Colonic mucosa (tissue), 4 donors: ENCODE results near the gene ERI3. TPM values are rescaled to one million over a fixed set of nuclear protein-coding genes. Genes with fewer than 3 reads are reported as not detected.
A peak's percentile ranks its signal among the peaks of the same experiment; 100 is the strongest.

ENCODE experiments used
- DNase-seq: peaks from one replicate; pipeline ENCODE4 v3.0.0-alpha.2; 2020
- H3K27ac ChIP-seq: fragments of 200-600 bp; one replicate; pipeline ENCODE4 v1.8.0; 2021
- H3K27me3 ChIP-seq: fragments of 200-600 bp; one replicate; pipeline ENCODE4 v1.8.0; 2021
- H3K36me3 ChIP-seq: fragments of 200-600 bp; one replicate; pipeline ENCODE4 v1.8.0; 2021
- H3K4me1 ChIP-seq: fragments of 200-600 bp; one replicate; pipeline ENCODE4 v1.8.0; 2021; ENCODE audit warnings: mild to moderate bottlenecking
- H3K4me3 ChIP-seq: fragments of 200-600 bp; one replicate; pipeline ENCODE4 v1.8.0; 2021
- H3K9ac ChIP-seq, 2 donors: one replicate each; pipeline ENCODE4 v1.7.0; 2013; ENCODE audit warnings: control low read depth in 2 of 2, low read depth in 2 of 2, low read length in 2 of 2
- H3K9me3 ChIP-seq: fragments of 200-600 bp; one replicate; pipeline ENCODE4 v1.8.0; 2021
- intact Hi-C: fragments of 100-400 bp; cut with DNase I; formaldehyde crosslinking; loops from one replicate; pipeline ENCODE4 v1.14.1; 2022
- total RNA-seq, 2 donors: library from RNA; stranded (reverse); fragmentation: NEBNext Ultra II Directional in 1 of 2; extraction: Animal tissue kit (Norgen Biotek cat#: 25700) in 1 of 2; gene quantifications; one replicate each; pipeline ENCODE4 v1.2.1, GENCODE V29; 2021
- TF ChIP-seq, protein P1 (sequence below): fragments of 200-600 bp; IDR thresholded peaks from one replicate; pipeline ENCODE4 v1.8.0; 2022; ENCODE audit warnings: antibody characterized with exemption, mild to moderate bottlenecking
- donor health status: healthy.
- donor health status: DM: no; HTN: no; CAD: no.
- donor health status: DM: no; HTN: no; CAD: no.

ERI3 gene
- total RNA-seq, 2 donors from 2014 or later, result 29.7 to 58.2 TPM

DNA sequence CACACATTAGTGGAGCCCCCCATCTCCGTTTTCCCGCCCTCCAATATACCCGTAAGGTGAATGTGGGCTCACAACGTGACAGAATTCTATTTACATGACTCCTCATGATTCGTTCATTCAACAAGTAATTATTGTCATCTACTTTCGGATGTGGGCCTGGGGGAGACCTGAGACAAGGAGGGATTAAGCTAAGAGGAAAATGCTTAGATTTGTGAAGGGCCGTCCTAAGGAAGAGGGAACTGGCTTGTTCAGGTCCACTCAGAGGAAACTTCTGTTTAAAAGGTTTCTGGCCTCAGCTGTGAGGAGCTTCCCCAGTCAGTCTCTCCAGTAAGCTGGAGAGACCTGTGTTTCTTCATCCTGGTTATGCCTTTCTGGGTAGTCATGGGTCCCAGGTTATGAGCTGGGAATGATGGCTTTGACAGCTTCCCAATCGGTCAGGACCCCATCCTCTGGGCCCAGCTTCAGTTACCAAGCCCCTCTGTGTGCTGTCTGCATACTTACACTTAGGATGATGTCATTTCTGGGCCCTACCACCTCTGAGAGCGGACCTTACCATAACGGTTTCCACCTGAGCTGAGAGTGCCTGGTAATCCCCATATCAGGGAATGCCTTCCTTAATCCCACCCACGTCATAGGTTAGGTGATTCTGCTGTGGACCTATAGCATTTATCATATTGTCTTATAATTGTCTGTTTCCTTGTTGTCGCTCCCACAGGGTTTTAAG, 687 bp upstream of the ERI3 start:
- Histone ChIP-seq H3K4me1 (peaks cover 13% of the 10 kb centered on the region), H3K9me3 (no peaks in the 10 kb centered on the region), H3K4me3 (peak overlapping the region; percentile 99), H3K27ac (no peak overlapping the region), H3K36me3 (no peaks in the 10 kb centered on the region), H3K9ac (no peak overlapping the region), H3K27me3 (no peaks in the 10 kb centered on the region)
- no peak for DNase-seq
- TF ChIP-seq, protein P1, sequence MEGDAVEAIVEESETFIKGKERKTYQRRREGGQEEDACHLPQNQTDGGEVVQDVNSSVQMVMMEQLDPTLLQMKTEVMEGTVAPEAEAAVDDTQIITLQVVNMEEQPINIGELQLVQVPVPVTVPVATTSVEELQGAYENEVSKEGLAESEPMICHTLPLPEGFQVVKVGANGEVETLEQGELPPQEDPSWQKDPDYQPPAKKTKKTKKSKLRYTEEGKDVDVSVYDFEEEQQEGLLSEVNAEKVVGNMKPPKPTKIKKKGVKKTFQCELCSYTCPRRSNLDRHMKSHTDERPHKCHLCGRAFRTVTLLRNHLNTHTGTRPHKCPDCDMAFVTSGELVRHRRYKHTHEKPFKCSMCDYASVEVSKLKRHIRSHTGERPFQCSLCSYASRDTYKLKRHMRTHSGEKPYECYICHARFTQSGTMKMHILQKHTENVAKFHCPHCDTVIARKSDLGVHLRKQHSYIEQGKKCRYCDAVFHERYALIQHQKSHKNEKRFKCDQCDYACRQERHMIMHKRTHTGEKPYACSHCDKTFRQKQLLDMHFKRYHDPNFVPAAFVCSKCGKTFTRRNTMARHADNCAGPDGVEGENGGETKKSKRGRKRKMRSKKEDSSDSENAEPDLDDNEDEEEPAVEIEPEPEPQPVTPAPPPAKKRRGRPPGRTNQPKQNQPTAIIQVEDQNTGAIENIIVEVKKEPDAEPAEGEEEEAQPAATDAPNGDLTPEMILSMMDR, result no peak
- intact Hi-C loops, result no loop called here

DNA sequence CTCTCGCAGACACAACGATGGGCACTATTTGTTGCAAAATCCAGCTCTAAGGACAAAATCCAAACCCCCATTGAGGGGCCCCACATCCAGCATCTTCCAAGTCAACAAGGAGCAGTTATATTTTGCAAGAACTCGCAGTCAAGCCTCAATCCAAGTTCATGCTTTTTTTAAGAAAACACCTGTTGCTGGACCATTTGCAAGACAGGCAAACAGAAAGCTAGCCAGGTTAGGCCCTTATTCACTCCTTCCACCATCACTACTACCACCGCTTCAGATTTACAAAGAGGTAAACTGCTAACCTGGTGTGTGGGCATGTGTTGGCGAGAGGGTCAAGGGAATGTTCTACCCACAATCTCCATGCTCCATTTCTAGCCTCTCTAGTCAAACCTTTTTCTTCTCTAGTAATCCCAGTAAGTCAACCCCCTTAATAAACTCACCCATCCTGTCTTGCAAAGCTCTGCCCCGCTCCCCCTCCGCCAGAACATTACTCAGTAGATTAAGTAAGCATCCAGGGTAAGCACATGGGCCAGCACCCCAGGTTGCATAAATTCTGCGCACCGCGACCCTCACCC, 703 bp downstream of the ERI3 start:
- peak overlapping the region; percentile 99 for H3K4me3 ChIP-seq
- TF ChIP-seq, protein P1, result no peak
- H3K36me3 ChIP-seq, result no peaks in the 10 kb centered on the region
- DNase-seq, result no peak
- H3K27ac ChIP-seq, result no peak overlapping the region
- peak overlapping the region; percentile 76 to 78 for H3K9ac ChIP-seq
- H3K4me1 ChIP-seq, result peaks cover 13% of the 10 kb centered on the region
- intact Hi-C loops, result no loop called here
- H3K9me3 ChIP-seq, result no peaks in the 10 kb centered on the region
- H3K27me3 ChIP-seq, result no peaks in the 10 kb centered on the region

DNA sequence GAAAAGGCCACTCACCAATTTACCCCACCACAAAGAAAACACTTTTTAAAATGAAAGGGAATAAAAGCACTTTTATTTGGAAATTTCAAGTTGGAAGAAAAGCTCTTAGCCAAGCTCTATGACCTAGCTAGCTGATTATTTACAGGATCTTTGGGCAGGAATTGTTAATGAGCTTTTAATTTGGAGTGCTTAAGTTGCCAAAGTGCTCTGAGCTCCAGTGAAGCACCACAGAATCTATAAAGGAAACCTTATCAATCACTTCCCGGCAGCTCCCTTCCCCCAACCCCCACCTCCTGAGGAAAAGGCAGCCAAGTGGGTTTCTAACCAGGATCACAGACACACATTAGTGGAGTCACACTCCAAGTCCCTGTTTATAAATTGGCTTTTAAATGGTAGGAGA, 1.5 kb downstream of the ERI3 start:
- Histone ChIP-seq H3K4me3 (no peak overlapping the region), H3K36me3 (no peaks in the 10 kb centered on the region)

DNA sequence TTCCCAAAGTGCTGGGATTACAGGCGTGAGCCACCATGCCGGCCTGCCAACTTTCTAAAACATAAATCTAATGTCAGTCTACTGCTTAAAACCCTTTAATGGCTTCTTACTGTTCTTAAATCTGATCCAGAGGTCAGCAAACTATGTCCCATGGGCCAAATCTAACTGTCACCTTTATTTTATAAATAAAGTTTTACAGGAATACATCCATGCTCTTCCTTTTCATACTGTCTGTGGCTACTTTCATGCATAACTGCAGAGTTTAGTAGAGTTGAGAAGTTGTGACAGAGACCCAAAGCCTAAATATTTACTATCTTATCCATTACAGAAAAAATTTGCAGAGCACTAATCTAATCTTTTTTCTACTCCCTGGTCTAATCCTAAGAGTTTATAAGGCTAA, 3.8 kb downstream of the ERI3 start:
- DNase-seq, result no peak
- intact Hi-C loops, result no loop called here
- Histone ChIP-seq H3K9me3 (no peaks in the 10 kb centered on the region), H3K36me3 (no peaks in the 10 kb centered on the region), H3K9ac (no peak overlapping the region), H3K27me3 (no peaks in the 10 kb centered on the region), H3K4me1 (peaks cover 13% of the 10 kb centered on the region), H3K27ac (no peak overlapping the region), H3K4me3 (no peak overlapping the region)
- TF ChIP-seq, protein P1, result no peak

More for the DNA sequence above, 1.5 kb downstream of the ERI3 start:
- intact Hi-C loops, result no loop called here
- Histone ChIP-seq H3K27ac (no peak overlapping the region), H3K9me3 (no peaks in the 10 kb centered on the region), H3K4me1 (peaks cover 13% of the 10 kb centered on the region), H3K9ac (no peak overlapping the region), H3K27me3 (no peaks in the 10 kb centered on the region)
- DNase-seq, result no peak
- TF ChIP-seq, protein P1, result no peak

DNA sequence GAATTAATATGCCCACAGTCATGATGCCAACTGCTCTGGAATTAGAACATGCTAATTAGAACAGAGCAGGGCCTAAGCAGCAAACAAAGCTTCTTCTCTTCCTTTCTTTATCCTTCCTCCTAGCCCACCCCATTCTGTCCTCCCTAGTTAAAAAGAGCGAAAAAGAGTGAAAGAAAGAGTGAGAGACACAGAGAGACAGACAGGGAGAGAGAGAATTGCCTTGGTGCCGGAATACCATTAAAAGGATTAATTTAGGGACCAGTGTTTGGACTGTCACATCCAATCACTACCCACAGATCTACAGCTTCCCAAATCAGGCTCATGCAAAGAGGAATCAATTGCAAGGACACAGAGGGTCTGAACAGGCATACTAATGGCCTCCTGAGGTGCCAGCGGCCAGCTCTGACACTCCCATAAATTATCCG, 7.0 kb downstream of the ERI3 start:
- Histone ChIP-seq H3K27me3 (no peaks in the 10 kb centered on the region), H3K27ac (no peak overlapping the region), H3K9ac (no peak overlapping the region), H3K36me3 (no peaks in the 10 kb centered on the region), H3K9me3 (no peaks in the 10 kb centered on the region), H3K4me3 (no peak overlapping the region), H3K4me1 (no peaks in the 10 kb centered on the region)
- DNase-seq, result no peak
- intact Hi-C loops, result no loop called here
- TF ChIP-seq, protein P1, result no peak
